Measurements from ENCODE around the gene EXO1. TPM values are rescaled to one million over a fixed set of nuclear protein-coding genes. Genes with fewer than 3 reads are reported as not detected.
"Not testable (repeated sequence)": the region's sequence is repeated elsewhere in the genome, so short reads cannot be mapped to it uniquely, and the experiment has no call there.

Gene EXO1
- total RNA-seq, 1 donor from 2014 or later, result 0.35 TPM

DNA sequence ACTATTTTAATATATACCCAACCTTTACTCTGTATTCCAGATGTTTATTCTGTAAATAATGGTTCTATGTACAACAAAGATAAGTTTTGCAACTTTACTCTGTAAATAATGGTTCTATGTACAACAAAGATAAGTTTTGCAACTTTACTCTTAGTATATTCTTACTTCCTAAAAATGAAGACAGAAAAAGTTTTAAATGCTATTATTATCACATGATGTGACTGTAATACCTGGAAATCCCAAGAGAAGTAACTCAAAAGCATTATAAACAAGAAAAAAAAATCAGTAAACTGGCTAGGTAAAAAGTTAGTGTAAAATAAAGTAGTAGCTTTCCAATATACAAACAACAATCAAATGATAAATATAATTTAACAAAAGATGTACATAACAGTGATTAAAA lies 18.5 kb upstream of the EXO1 start:
- intact Hi-C loops (cut with micrococcal nuclease), result no loop called here
- DNase-seq (no peak), ATAC-seq (no peak)

DNA sequence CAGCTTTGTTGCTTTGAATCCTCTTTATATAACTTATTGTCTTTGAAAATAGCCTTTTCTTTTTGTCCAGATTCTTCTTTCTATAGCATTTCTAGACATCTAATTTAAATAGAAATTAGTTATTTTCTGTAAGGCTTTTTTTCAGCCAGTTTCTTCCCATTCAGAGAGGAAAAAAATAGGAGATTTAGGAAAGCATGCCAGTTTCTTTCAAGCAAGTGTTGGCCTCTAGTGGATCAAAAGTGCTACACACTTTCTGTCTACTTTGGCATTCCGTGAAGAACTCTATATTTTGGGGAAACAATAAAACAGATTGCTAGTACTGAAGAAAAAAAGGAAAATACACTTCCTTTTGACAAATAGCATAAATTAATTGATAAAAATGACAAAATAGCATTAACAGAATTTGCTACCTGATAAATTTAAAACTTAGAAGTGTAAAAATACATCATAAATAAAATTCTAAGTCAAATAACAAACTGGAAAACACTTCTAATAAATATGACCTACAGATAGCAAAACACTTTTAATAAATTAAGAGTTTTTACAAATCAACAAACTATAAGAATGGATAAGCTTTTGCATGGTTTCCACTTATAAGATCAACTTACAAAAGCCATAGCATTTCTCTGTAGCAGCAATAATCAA lies 13.1 kb upstream of the EXO1 start:
- intact Hi-C loops (cut with micrococcal nuclease), result no loop called here
- ATAC-seq (no peak), DNase-seq (no peak)

DNA sequence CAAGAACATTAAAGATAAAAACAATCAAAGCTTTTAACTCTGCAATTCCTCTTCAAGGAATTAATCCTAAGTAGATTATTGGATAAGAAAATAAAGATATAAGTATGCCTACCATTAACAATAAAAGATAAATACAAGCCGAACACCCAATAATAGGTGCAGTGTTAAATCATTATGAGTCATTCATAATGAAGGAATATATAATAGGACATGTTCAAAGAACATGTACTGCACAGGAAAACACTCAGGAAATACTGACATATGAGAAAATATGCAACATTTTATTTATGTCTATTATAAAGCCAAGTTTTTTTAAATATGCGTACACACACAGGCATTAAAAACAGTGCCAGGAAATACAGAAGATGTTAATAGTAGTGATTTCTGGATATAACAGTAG lies 11.1 kb upstream of the EXO1 start:
- ATAC-seq (no peak), DNase-seq (no peak)
- intact Hi-C loops (cut with micrococcal nuclease), result no loop called here

DNA sequence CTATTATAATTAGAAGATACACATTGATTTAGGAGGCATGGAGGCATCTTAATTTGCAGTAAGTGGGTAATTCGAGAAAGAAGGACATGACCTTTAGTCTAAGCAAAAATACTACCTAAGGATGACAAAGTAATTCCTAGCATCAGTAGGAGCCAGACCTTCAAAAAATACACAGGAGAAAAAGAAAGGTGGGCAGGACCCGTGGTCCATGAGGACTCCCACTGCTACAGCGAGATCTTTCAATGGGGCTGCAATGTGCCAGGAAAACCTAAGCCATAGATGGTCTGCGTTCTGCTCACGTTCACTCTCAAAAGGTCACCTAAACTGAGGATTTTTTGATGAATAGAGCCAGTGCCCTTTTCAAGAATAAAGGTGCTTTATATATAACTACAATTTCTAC lies 10.6 kb upstream of the EXO1 start:
- intact Hi-C loops (cut with micrococcal nuclease), result no loop called here
- ATAC-seq (no peak), DNase-seq (no peak)

DNA sequence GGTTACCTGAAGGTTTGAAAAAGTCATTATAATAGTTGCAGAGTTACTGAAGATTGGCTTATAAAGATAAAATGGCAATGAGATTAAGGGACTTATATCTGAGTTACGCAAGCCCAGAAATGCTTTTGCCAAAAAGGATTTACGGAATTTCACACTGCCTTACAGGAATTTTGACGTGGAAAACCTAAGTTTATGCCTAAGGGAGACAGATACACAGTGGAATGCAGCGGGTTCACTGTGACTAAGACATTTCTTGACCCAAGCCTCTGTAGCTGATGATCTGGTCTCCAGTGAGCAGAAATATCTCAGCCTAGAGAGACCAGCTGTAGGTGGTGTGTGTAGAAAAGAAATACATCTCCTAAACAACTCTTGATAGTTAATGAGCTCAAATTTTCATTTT lies 10.1 kb upstream of the EXO1 start:
- ATAC-seq (no peak), DNase-seq (no peak)
- intact Hi-C loops (cut with micrococcal nuclease), result no loop called here

DNA sequence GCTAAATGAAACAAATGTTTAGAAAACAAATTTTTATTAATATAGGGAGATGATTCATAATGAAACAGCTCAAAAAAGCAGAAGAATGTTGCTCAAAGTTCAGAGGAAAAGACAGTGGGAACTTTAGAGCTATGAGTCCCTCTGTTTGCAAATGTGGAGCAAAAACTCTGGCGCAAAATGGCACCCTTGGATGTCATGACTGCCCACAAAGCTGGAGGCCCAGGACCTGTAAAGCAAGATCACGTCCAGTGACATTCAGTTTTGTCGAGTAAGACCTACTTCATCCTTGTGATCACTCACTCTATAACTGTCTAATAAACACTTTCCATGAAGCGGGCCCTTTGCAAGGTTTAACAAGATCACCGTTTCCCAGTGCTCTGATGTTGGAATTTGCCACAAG lies 9.1 kb upstream of the EXO1 start:
- intact Hi-C loops (cut with micrococcal nuclease), result no loop called here
- DNase-seq (no peak), ATAC-seq (no peak)

GRCh38 chr1:241839369-241839979 lies 8.5 kb upstream of the EXO1 start:
- intact Hi-C loops (cut with micrococcal nuclease), result no loop called here
- no peak for ATAC-seq

DNA sequence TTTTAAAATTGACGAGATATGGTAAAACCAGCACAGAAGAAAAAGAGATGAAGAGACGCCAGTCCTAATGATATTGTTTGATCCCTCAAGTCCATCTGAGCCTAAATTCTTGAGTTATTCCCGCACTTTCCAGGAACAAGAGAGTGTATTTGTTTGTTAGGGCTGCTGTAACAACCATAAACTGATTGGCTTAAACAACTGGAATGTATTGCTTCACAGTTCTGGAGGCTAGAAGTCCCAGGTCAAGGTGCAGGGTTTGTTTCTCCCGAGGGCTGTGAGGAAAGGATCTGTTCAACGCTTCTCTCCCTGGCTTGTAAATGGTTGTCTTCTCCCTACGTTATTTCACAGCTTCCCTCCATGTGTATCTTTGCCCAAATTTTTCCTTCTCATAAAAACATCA lies 7.8 kb upstream of the EXO1 start:
- DNase-seq, result no peak
- intact Hi-C loops (cut with micrococcal nuclease), result loop anchor here (10.0 kb wide), 2 partner anchors 225 to 315 kb away; no protein-coding TSS in a partner anchor

More at GRCh38 chr1:241839369-241839979, 8.5 kb upstream of the EXO1 start:
- DNase-seq, result no peak

GRCh38 chr1:241841691-241842090 lies 6.3 kb upstream of the EXO1 start:
- no peak for ATAC-seq
- DNase-seq, result no peak
- intact Hi-C loops (cut with micrococcal nuclease), result loop anchor here (10.0 kb wide), 2 partner anchors 227 to 317 kb away; no protein-coding TSS in a partner anchor

More for the DNA sequence above, 7.8 kb upstream of the EXO1 start:
- no peak for ATAC-seq

GRCh38 chr1:241842565-241842964 lies 5.4 kb upstream of the EXO1 start:
- ATAC-seq (peak; percentile 94), DNase-seq (no peak)
- intact Hi-C loops (cut with micrococcal nuclease), result loop anchor here (10.0 kb wide), 2 partner anchors 228 to 318 kb away; no protein-coding TSS in a partner anchor

DNA sequence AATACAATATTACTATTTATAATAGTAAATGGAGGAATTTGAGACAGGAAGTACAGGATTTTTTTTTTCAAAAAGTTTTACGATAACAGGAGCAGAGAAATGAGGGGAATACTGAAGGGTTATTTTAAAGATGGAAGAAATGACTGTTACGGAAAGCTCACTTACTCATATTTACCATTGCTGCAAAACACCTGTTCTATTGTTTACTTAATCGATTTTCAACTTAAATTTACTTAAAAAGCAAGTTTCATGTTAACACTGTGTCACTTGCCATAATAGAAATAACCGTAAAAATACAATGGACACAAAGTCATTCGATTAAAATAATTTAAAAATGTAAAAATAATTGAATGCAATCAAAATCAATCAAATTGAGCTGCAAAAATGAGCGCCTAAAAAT lies 3.4 kb upstream of the EXO1 start:
- no peak for DNase-seq
- no peak for ATAC-seq
- intact Hi-C loops (cut with micrococcal nuclease), result loop anchor here (10.0 kb wide), 2 partner anchors 230 to 320 kb away; no protein-coding TSS in a partner anchor

DNA sequence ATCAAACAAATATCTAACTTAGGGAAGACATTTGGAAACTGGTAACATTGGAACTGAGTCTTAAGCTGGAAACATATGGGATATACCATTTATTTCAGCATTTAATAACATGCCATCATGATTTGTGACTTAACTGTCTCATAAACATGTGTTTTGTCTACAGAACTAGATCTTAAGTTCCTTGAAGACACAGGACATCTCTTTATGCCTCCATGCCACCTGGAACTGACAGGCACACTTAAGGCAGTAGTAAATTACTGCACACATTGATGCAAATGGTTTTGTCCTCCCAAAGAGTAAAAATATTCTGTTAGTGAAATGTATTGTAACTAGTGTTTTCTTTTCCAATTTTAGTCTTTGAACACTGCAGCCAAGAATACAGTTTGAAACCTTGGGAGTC lies 1.6 kb upstream of the EXO1 start:
- no peak for DNase-seq
- intact Hi-C loops (cut with micrococcal nuclease), result loop anchor here (10.0 kb wide), 2 partner anchors 232 to 322 kb away; no protein-coding TSS in a partner anchor
- ATAC-seq, result no peak

GRCh38 chr1:241846862-241847539 lies 1.0 kb upstream of the EXO1 start:
- ATAC-seq (no peak), DNase-seq (no peak)
- intact Hi-C loops (cut with micrococcal nuclease), result loop anchor here (10.0 kb wide), 2 partner anchors 232 to 322 kb away; no protein-coding TSS in a partner anchor

GRCh38 chr1:241847540-241847795 lies 536 bp upstream of the EXO1 start:
- intact Hi-C loops (cut with micrococcal nuclease), result loop anchor here (10.0 kb wide), 2 partner anchors 233 to 323 kb away; no protein-coding TSS in a partner anchor
- DNase-seq (no peak), ATAC-seq (no peak)

- ATAC-seq (no peak), DNase-seq (no peak)
- intact Hi-C loops (cut with micrococcal nuclease), result loop anchor here (10.0 kb wide), 2 partner anchors 234 to 324 kb away; no protein-coding TSS in a partner anchor
Observed at GRCh38 chr1:241848686-241849344, 811 bp downstream of the EXO1 start.

DNA sequence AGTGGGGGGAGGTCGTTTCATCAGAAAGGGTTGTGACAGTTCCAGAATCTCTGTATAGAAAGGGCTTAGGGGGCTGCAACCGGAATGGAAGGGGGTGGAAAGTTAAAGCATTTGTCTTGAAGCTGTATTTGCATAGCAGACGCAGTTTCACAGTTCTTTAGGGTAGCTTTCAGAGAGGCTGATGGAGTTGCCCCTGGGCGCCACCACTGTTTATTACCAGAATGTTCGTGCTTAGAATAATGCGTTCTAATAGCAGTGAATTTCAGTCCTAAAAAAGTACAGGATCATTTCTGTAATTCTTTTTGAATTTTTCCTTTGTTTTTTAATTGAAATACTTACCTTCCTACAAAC lies 1.3 kb downstream of the EXO1 start:
- ATAC-seq, result no peak
- DNase-seq, result no peak
- intact Hi-C loops (cut with micrococcal nuclease), result loop anchor here (10.0 kb wide), 2 partner anchors 235 to 325 kb away; no protein-coding TSS in a partner anchor

DNA sequence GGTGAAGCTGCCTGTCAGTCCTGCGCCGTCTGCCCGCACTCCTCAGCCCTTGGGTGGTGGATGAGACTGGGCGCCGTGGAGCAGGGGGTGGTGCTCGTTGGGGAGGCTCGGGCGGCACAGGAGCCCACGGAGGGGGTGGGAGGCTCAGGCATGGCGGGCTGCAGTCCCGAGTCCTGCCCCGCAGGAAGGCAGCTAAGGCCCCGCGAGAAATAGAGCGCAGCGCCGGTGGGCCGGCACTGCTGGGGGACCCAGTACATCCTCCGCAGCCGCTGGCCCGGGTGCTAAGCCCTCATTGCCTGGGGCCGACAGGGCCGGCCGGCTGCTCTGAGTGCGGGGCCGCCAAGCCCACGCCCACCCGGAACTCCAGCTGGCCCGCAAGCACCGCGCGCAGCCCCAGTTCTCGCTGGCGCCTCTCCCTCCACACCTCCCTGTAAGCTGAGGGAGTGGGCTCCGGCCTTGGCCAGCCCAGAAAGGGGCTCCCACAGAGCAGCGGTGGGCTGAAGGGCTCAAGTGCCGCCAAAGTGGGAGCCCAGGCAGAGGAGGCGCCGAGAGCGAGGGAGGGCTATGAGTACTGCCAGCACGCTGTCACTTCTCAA lies 7.6 kb downstream of the EXO1 start:
- DNase-seq; ATAC-seq; intact Hi-C loops (cut with micrococcal nuclease): not testable (repeated sequence)

DNA sequence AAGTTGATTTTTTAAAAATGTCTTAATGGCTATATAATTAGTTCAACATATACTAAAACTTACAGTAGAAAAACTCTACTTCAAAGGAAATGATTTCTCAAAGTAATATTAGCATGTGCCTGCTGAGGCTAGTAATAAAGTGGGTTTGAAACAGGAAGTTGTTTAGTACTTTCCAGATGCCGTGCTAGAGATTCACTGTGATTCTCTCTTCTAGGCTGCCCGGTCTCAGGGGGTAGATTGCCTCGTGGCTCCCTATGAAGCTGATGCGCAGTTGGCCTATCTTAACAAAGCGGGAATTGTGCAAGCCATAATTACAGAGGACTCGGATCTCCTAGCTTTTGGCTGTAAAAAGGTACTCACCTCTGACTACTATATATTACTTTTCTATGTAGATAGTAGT lies 9.1 kb downstream of the EXO1 start:
- intact Hi-C loops (cut with micrococcal nuclease), result no loop called here
- ATAC-seq (no peak), DNase-seq (no peak)

GRCh38 chr1:241860922-241861321 lies 12.9 kb downstream of the EXO1 start:
- intact Hi-C loops (cut with micrococcal nuclease), result no loop called here
- ATAC-seq, result no peak
- no peak for DNase-seq

Measured in left ventricle myocardium superior (tissue), 1 donor.